Measurements from ENCODE around the gene OAF. TPM values are rescaled to one million over a fixed set of nuclear protein-coding genes. Genes with fewer than 3 reads are reported as not detected.

The OAF gene
- total RNA-seq, 1 donor from 2014 or later: 68.4 TPM

DNA sequence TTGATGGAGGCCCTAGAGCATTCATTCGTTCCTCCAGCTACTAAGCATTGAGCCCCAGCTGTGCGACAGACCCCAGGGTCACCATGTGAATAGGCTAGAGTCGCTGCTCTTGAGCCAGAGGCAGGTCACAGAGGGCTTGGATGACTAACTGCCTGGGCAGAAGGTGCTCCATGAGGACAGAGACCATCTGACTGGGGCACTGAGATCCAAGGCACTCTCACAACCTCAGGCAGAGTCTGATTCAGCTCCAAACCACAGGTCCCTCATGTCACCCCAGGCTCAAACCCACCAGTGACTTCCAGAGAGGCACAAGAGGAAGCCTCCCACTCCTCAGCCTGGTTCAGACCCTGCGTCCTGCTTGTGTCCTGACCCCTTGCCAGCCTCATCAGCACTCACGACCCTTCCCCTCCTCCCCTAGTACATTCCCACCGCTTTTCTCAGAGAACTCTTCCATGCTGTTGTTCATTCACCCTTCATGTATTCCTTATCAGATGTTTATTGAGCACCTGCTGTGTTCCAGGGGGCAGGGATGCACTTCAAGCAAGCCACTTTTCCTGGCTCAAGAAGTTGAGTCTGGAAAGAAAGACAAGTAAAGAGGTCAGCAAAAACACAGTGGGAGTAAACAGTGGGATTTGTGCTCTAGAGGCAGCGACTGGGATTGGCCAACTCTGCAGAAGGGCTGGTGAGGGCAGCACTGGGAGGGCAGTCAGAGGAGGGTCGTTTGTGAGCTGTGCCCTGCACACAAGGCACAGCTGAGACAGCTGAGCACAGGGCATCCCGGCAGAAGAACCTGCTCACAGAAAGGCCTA, 9.3 kb downstream of the OAF start:
- no peak for DNase-seq (ENCODE audit: low spot score)

- DNase-seq (ENCODE audit: low spot score): no peak
Observed at GRCh38 chr11:120220747-120221037, 9.9 kb downstream of the OAF start.

DNA sequence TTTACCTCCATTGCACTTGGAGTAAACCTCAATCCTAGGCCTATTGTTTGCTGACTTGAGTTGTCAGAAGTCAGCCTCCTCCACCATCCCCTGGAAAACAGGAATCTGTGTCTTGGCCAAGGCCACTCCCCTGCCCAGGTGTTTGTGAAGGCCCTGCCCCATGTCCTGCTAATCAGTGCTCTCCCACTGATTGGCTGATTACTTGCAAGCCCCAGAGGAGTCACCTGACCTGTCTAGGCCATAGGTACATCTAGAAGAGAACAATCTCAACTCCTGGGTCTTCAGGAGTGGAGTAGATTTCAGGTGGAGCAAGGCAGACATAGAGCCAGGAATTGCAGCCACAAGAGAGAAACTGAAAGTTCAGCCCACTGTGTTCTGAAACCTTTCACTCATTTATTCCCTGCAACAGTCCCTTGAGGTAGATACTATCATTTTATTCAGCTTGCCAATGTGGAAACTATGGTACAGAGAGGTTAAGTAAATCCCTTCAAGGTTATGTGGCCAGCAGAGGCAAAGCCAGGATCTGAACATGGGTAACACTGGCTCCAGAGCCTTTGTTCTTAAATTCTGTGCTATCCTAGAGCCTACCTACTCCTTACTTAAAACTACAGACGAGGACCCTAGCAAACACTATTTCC, 10.4 kb downstream of the OAF start:
- no peak for DNase-seq (ENCODE audit: low spot score)

DNA sequence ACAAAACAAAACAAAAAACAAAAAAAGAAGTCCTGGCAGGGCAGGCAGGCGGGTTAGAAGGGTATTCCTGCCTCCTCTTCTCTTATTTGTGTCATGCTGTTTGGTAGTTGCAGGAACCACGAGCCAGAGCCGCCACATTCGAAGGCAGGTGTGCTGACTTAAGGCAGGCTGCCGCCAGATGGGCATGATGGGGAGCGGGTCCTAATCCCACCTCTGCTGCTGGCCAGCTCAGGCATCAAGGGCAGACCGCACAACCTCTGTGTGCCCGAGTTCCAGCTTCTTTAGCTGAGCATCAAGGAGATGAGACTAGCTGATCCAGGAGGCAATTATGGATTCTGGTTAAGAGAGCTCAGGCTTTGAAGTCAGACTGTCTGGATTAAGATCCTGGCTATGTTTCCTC, 12.1 kb downstream of the OAF start:
- no peak for DNase-seq (ENCODE audit: low spot score)

DNA sequence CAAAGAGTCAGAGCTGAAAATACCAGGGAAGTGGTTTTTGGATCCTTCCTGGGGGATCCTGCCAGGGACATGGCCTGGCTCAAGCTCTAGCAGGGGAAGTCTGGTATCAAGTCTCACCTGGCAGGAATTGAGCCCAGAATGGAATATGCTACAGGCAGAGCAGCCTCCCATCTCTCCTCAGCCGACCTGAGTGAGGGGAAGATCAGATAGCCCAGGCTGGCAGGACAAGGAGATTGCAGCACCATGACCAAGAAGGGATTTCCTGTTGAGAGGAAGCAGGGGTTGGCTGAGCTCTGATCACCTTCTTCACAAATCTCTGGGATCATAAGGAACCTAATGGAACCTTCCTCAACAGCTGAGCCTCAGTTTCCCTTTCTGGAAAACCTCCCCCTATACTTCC, 13.0 kb downstream of the OAF start:
- no peak for DNase-seq (ENCODE audit: low spot score)

- DNase-seq (ENCODE audit: low spot score): no peak
Observed at GRCh38 chr11:120224361-120224760, 13.5 kb downstream of the OAF start.

DNA sequence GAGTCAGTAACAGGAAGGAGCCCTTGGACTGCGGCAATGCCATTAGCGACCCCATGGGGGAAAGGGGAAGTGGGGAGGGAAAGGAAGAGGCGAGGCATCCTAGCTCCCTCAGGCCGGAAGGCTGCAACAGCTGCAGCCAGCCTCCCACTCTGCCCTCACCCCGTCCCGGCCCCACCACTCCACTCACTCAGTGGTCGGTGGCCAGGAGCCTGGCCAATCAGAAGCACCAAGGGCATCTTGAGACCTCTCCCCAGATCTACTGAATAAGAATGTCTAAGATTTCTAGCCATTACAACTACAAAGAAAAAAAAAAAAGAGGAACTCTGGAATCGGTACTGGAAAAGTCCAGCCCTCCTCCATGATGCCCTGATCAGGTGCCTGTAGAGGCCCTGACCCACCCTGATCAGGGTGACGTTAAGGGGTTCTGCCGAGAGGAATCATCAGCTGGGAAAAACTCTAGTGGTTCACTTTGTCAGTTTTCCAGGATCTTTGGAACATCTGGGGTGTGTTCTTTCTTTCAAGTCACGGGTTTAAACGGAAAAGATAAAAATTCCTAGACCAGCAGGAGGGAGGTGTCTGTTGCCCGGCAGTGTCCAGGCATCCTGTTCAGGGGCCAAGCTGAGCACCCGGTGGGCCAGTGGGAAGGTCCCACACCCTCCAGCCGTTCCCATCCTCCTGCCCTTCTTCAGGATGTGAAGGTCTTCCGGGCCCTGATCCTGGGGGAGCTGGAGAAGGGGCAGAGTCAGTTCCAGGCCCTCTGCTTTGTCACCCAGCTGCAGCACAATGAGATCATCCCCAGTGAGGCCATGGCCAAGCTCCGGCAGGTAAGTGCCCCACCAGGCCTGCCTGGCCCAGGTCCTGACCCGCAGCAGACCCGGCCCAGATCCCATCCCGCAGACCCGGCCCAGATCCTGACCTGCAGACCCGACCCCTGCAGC, 14.4 kb downstream of the OAF start:
- DNase-seq (ENCODE audit: low spot score): no peak

DNA sequence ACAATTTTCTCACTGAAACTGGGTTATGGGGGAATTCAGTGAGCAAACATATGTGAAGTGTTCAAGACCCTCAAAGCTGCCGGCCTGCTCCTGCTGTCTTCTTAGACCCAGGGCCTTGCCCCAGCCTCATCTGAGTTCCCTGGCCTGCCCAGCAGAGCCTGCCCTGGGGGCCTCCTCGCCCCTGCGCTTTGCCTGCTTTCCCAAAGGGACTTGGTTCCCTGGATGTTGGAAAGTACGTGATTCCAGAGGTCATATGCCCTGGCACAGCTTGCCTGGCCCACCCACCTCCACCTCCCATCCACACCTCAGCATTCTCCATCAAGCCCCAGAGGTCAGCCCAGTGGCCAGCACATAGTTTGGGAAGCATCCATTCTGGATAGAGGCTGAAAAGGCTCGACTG, 15.4 kb downstream of the OAF start:
- no peak for DNase-seq (ENCODE audit: low spot score)

- no peak for DNase-seq (ENCODE audit: low spot score)
Observed at GRCh38 chr11:120226714-120227113, 15.9 kb downstream of the OAF start.

DNA sequence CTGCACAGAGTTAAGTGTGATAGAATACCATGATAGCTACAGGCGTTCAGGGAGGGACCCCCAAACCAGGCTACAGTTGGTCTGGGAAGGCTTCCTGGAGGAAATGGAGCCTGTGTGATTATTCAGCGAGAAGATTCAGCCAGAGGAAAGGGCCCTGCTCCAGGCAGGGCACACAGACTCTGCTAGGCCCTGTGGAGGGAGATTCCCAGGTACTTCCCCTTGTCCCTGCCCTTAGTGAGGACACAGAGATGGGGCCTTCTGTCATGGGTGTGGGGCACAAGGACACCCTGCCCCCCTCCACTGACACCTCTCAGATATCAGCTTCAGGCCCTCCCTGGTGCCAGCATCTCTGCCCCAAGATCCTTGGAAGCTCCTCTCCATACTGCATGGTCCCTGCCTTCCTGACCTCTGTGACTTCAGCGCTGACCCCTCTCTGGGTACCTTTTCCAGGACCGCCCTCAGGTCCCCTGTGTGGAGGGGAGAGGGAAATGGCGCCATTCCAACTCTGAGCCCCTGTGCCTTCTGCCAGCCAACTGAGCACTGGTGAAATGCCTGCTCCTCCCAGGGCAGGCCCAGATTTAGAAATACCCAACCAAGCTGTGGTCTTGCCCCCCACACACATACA, 16.5 kb downstream of the OAF start:
- DNase-seq (ENCODE audit: low spot score): no peak

DNA sequence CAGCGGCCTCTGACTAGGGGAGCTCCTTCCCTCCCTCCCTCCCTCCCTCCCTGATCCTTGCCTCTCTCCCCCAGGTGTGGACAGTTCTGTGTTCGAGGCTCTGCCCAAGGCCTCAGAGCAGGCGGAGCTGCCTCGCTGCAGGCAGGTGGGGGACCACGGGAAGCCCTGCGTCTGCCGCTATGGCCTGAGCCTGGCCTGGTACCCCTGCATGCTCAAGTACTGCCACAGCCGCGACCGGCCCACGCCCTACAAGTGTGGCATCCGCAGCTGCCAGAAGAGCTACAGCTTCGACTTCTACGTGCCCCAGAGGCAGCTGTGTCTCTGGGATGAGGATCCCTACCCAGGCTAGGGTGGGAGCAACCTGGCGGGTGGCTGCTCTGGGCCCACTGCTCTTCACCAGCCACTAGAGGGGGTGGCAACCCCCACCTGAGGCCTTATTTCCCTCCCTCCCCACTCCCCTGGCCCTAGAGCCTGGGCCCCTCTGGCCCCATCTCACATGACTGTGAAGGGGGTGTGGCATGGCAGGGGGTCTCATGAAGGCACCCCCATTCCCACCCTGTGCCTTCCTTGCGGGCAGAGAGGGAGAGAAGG, 18.1 kb downstream of the OAF start:
- no peak for DNase-seq (ENCODE audit: low spot score)

DNA sequence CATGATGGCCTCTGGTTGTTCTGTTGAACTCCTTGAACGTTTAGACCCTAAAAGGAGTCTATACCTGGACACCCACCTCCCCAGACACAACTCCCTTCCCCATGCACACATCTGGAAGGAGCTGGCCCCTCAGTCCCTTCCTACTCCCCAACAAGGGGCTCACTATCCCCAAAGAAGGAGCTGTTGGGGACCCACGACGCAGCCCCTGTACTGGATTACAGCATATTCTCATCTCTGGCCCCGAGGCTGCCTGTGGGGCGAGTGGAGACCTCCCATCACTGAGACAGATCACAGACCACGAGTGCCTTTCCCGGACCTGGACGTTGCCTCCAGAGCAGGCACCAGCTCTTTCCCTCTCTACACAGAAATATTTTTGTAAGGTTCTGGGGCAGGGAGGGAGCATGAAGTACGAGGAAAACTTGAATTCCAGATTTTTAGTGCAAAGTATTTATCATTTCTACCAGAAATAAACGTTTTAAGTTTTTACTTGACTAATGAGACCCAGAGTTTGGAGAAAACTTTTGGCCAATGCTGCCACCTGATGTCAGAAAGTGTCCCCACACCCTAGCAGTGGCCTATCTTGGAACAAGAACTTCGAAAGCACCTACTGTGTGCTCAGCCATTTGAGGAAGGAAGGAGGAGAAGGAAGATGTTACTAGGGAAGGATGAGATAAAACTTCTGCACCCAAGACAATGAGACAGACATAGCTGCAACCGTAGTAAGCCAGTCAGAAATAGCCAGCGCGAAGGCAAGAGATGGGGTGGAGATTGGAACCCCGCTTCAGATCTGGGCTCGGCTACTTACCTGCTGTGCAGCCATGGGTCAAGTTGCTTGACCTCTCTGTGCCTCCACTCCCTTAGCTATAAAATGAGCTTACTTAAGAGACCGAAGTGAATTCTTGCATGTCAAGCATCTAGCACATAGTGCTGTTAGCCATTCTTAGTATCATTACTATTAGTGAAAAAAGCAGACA, 18.9 kb downstream of the OAF start:
- no peak for DNase-seq (ENCODE audit: low spot score)

- DNase-seq (ENCODE audit: low spot score): no peak
Observed at GRCh38 chr11:120230433-120231071, 19.7 kb downstream of the OAF start.

DNA sequence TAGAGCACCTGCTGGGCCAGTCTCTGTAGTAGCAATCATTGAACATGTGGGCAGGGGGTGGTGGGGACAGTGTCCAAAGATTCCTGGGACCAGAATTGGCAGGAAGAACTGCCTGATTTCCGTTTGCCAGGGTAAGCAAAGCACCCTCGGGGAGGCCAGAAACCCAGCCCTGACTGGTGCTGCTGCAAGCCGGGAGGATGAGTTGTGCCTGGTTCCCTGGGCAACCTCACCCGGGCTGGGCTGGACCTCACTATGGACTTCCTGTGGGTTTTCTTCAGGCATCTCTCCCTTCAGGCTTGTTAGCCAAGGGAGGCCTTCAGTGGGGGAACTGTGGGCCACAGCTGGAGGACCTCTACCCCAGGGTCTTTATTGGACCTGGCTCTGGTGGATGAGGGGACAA, 21.1 kb downstream of the OAF start:
- no peak for DNase-seq (ENCODE audit: low spot score)

DNA sequence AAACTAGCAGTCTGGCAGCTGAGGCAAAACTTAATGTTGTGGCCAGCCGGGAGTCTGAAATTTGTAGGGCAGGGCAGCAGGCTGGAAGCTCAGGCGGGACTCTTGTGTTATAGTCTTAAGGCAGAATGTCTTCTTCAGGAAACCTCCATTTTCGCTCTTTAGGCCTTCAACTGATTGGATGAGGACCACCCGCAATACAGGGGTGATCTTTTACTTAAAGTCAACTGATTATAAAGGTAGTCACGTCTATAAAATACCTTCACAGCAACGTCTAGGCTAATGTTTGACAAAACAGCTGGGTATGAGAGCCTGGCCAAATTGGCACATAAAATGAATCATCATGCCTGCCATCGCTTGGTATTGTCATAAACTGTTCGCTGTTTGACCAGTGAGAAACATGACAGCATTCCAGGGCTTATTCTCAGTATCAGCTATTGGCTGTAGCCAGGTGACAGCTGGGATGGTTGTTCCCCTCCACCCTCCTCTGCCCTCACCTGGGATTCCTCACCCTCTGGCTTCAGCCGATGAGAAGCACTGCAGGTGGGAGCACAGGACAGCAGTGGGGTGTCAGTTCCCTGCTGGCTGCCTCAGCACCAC, 22.5 kb downstream of the OAF start:
- DNase-seq (ENCODE audit: low spot score): no peak

DNA sequence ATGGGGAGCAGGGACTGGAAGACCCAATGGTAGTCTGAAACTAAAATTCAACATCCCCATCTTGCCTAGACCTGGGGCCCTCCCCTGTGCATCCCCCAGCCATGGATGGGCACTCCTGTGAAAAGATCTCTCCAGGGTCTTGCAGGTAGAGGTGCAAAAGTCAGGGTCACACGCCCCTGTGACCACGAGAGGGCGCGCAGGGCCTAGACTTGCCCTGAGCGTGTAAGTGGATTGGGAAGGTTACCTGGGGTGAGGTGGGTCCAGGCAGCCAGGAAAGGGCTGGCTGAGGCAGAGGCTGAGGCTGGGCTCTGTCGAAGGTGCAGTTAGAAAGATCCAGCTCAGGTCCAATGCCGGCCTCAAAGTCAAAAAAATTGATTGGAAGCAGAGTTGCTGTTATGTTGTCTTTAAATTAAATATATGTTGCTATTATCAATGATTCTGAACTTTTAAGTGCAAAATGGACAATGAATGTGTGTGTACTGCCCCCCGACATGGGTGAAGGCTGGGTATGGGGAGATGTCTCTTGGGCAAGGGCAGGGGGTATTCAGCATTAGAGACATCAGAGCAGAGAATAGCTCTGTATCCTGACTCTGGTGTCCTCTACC, 24.3 kb downstream of the OAF start:
- DNase-seq (ENCODE audit: low spot score): no peak

DNA sequence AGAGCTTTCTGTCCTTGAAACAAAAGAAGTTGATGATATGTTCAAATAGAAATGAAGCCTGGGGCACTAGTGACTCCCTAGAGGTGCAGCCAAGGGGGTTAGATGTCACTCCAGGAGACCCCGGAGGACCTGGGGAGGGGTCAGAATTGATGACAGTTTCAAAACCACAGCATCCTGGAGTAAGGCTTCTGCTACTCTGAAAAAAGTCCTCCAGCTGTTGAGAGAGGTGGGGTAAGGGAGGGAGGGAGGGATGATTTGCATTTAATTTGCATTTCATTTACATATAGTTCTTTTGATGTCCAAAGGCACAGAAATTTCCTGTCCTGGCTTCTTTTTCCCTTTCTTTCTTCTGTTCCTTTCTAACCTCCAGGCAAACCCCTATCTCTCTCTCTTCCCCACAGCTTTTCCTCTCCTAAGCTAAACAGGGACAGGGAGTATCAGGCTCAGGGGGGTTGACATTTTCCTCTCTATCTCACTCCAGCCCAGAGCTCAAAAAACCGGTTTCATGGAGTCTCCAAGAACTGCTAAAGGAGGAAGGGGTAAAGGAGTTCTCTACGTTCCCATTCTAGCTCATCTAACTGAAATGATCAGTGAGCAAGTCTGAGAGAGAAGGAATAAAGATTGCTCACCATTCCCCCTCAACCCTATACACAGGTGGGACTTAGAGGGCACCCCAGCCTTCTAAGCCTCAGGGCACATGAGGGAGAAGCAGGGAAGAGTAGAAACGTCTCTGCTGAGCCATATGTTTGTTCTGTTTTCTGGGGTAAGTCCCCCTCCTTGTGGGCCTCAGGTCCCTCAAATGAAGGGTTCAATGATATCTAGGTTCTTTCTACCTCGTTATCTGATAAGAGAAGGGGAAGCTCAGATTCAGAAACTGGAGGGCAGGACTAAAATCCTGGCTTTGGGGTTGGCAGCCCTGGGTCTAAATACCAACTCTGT, 25.6 kb downstream of the OAF start:
- DNase-seq (ENCODE audit: low spot score): no peak

Data from mesenteric fat pad (tissue), 1 donor.